Kidney epithelial cell (primary cell): ENCODE data around the gene TEX35. TPM values are rescaled to one million over a fixed set of nuclear protein-coding genes. Genes with fewer than 3 reads are reported as not detected.

Experiments
- DNase-seq: peaks from one replicate; pipeline ENCODE4 v3.0.0-alpha.2; 2010; ENCODE audit warnings: low read depth
- H3K27me3 ChIP-seq: 2 replicates; pipeline ENCODE4 v1.6.0; 2011; ENCODE audit warnings: low read length; ENCODE audit not compliant: control insufficient read depth, insufficient read depth
- H3K36me3 ChIP-seq: 2 replicates; pipeline ENCODE4 v1.5.1; 2011; ENCODE audit warnings: low read length; ENCODE audit not compliant: control insufficient read depth, insufficient read depth
- H3K4me3 ChIP-seq: 2 replicates; pipeline ENCODE4 v1.5.1; 2011; ENCODE audit warnings: low read depth, mild to moderate bottlenecking, control low read depth, low read length
- total RNA-seq: library from RNA; depleted of rRNA; stranded (reverse); fragments of >200 nt; gene quantifications from 2 replicates; pipeline ENCODE4 v1.2.3, GENCODE V29; 2015
- TF ChIP-seq, protein P1 (sequence below): IDR thresholded peaks from 2 replicates; pipeline ENCODE4 v1.5.1; 2011; ENCODE audit warnings: mild to moderate bottlenecking, moderate library complexity, low read length, control low read depth, inconsistent platforms; ENCODE audit not compliant: insufficient read depth, poor library complexity, severe bottlenecking

The TEX35 gene
- total RNA-seq, 1 donor from 2014 or later: not detected

DNA sequence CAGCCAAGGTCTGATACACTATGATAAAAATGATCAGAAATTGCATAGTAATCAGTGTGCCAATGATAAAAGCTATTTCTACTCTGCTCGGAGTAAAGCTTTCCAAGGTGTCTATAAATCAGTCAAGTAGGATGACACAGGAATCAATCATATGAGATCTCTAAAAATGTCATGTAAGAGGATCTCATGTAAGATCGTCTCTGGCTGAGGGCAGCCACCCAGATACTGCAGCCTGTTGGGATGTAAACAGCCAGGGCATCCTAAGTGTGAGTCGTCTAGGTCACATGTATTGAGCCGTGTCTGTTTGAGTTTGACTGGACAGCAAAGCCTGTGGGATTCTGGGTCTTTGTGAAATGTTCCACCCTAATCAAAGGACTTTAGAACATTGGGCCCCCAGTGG, 2.8 kb upstream of the TEX35 start:
- TF ChIP-seq, protein P1, sequence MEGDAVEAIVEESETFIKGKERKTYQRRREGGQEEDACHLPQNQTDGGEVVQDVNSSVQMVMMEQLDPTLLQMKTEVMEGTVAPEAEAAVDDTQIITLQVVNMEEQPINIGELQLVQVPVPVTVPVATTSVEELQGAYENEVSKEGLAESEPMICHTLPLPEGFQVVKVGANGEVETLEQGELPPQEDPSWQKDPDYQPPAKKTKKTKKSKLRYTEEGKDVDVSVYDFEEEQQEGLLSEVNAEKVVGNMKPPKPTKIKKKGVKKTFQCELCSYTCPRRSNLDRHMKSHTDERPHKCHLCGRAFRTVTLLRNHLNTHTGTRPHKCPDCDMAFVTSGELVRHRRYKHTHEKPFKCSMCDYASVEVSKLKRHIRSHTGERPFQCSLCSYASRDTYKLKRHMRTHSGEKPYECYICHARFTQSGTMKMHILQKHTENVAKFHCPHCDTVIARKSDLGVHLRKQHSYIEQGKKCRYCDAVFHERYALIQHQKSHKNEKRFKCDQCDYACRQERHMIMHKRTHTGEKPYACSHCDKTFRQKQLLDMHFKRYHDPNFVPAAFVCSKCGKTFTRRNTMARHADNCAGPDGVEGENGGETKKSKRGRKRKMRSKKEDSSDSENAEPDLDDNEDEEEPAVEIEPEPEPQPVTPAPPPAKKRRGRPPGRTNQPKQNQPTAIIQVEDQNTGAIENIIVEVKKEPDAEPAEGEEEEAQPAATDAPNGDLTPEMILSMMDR: no peak
- no peak overlapping the region for H3K4me3 ChIP-seq
- H3K36me3 ChIP-seq: no peaks in the 10 kb centered on the region
- no peak for DNase-seq
- H3K27me3 ChIP-seq: no peaks in the 10 kb centered on the region

DNA sequence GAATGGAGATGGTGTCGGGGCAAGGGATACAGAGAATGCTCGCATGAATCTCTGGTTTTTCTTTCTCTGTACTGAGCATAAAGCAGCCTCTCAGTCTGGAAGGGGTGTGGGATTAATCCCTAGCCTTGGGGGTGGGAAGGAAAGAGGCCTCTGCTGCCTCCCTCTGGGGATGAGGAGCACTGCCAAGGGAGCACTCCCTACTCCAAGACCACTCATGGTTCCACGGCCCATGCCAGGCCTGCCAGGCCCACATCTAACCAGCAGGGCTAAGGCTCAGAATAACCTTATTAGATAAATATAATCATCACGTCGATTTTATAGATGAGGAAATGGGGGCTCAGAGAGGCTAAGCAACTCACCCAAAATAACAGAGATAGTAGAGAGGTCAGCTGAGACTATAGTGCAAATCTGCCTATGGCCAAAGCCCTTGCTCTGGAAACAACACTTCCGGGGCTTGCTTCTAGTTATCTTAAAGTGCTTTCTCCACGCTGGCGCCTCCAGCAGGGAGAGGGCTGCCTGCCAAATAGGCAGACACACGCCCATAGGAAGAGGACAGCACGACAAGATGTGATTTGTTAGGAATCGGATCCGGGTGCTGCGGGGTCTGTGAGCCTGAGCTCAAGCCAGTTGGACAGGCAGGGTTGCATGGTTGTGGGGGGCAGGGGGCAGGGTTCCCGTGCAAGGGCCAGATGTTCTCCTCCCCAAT, 522 bp downstream of the TEX35 start:
- Histone ChIP-seq H3K27me3 (no peaks in the 10 kb centered on the region), H3K4me3 (no peak overlapping the region), H3K36me3 (no peaks in the 10 kb centered on the region)
- TF ChIP-seq, protein P1: no peak
- DNase-seq: no peak

DNA sequence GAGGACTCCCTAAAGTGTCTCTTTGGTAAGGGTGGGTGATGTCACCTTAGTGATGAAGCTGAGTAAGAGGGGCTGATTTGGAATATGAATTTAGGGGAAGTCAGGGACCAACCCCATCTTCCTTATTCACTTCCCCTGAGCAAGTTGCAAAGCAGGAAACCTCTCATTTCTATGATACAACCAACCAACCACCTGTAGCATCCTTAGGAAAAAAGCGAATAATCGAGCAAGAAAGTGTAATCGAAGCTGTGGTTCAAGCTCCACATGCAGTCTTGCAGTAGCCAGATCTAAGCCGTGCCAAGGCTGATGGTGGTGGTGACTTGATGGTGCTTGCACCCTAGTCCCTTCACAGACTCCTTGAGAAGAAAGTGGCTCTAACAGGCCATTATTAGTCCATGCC, 3.2 kb downstream of the TEX35 start:
- TF ChIP-seq, protein P1: no peak
- no peak for DNase-seq
- H3K4me3 ChIP-seq: no peak overlapping the region
- no peaks in the 10 kb centered on the region for H3K27me3 ChIP-seq
- H3K36me3 ChIP-seq: no peaks in the 10 kb centered on the region

DNA sequence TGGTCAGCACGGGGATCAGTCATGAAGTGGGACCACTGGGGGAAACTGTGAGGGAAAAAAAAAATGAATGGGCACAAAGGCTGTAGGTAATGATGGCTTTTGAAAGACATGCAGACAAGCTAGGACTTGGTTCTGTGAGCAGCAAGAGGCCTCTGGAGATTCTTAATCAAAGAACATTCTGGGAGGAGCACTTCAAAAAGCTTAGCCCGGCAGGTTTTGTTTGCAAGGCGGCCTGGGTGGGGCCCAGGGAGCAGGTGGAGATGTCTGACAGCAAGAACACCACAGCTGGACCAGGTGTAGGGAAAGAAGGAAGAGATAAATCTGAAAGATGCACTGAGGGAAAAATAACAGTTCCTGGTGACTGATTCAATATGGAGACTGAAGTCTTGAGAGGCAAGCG, 6.0 kb downstream of the TEX35 start:
- H3K27me3 ChIP-seq: no peaks in the 10 kb centered on the region
- DNase-seq: no peak
- no peaks in the 10 kb centered on the region for H3K36me3 ChIP-seq
- no peak overlapping the region for H3K4me3 ChIP-seq
- TF ChIP-seq, protein P1: no peak

DNA sequence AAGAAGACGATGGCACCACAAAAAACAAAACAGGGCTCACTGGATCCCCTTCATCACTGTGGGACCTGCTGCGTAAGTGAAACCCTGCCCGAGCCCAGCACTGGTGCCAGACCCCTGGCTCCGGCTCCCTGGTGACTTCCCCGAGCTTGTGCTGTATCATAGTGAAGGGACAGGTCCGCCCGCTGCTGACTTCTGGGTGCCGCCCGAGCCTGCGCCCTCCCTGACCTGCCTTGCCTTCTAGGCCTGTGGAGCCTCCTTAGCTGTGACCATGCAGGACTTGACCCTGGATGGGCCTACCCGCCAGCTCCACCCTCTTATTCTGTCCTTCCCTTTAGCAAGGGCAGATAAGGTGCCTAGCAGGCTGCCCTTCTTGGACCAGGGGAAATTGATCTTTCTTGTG, 7.9 kb downstream of the TEX35 start:
- Histone ChIP-seq H3K4me3 (no peak overlapping the region), H3K36me3 (no peaks in the 10 kb centered on the region), H3K27me3 (no peaks in the 10 kb centered on the region)
- TF ChIP-seq, protein P1: no peak
- no peak for DNase-seq

DNA sequence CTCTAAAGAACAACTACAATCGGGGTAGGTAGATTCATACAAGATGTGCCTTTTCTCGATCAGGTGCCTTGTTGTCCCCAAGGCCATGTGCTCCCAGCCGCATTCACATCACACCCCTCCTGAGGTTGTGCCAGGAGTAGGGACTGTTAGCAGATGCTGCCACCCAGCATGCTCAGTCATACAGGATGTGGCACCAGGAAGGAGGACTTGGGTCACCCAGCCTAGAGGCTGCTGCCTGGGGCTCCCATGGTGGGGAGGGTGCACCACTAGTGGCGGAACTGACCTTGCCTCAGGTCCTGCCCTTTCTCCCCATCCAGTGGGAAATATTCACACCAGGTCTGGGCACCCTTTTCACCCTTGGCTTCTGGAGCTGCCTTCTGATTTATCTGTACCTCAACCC, 8.3 kb downstream of the TEX35 start:
- H3K36me3 ChIP-seq: no peaks in the 10 kb centered on the region
- no peak for DNase-seq
- no peak overlapping the region for H3K4me3 ChIP-seq
- no peaks in the 10 kb centered on the region for H3K27me3 ChIP-seq
- TF ChIP-seq, protein P1: no peak
